Measurements from ENCODE around the gene GREB1. TPM values are rescaled to one million over a fixed set of nuclear protein-coding genes. Genes with fewer than 3 reads are reported as not detected.

GREB1 gene
- total RNA-seq, 1 experiment from 2014 or later = 16.5 TPM

- Histone ChIP-seq H3K27me3 (ENCODE audit: insufficient read depth, low read length) (no peaks in the 10 kb centered on the region), H4K8ac (replicated peaks; ENCODE audit: insufficient read length, low read depth, low read length) (no peak overlapping the region), H2BK5ac (ENCODE audit: insufficient read length, low read length) (no peak overlapping the region), H4K5ac (ENCODE audit: insufficient read length, low read depth, low read length) (no peak overlapping the region), H3K14ac (ENCODE audit: insufficient read depth, low read length) (no peak overlapping the region), H3K23me2 (ENCODE audit: insufficient read length, low read depth, low read length, poor library complexity, severe bottlenecking) (no peaks in the 10 kb centered on the region), H3K9ac (ENCODE audit: extremely low read depth, insufficient read length, low read length) (no peak overlapping the region), H2BK15ac (ENCODE audit: low read depth, low read length) (no peak overlapping the region), H3K23ac (ENCODE audit: insufficient read length, low read depth, low read length) (no peak overlapping the region), H3T11ph (ENCODE audit: low read length) (no peak overlapping the region), H2AFZ (ENCODE audit: low read length) (no peak overlapping the region), H2BK120ac (ENCODE audit: low read depth, low read length, poor library complexity, severe bottlenecking) (no peak overlapping the region), H2AK5ac (ENCODE audit: insufficient read length, low read length) (no peak overlapping the region), H4K20me1 (ENCODE audit: control insufficient read depth, insufficient read depth, insufficient read length) (no peaks in the 10 kb centered on the region), H4K91ac (ENCODE audit: insufficient read length, low read depth, low read length) (no peak overlapping the region), H3K27ac (ENCODE audit: insufficient read length, low read depth, low read length) (no peak overlapping the region), H3K4ac (ENCODE audit: low read depth, low read length) (no peak overlapping the region), H3K79me2 (ENCODE audit: insufficient read depth, low read length) (no peaks in the 10 kb centered on the region), H3K9me3 (ENCODE audit: control insufficient read depth, low read depth, low read length) (no peaks in the 10 kb centered on the region), H3K18ac (ENCODE audit: insufficient read length, low read depth, low read length) (no peak overlapping the region), H3K4me1 (ENCODE audit: insufficient read depth, low read length) (peaks cover 2% of the 10 kb centered on the region; the same call in 1 of the 2 replicates), H2BK20ac (ENCODE audit: low read depth, low read length, poor library complexity, severe bottlenecking) (no peak overlapping the region), H3K79me1 (ENCODE audit: insufficient read depth, low read depth, low read length, poor library complexity, severe bottlenecking) (no peaks in the 10 kb centered on the region), H3K4me2 (ENCODE audit: insufficient read depth, insufficient read length, low read length) (no peak overlapping the region), H3K56ac (ENCODE audit: insufficient read length, low read depth, low read length) (no peak overlapping the region), H2BK12ac (ENCODE audit: insufficient read length, low read depth, low read length) (no peak overlapping the region)
- Mint-ChIP-seq H3K27ac (0 out of 7 replicates have a peak overlapping the region, but pooled peaks of 1 of the 3 experiments have one; percentile 48), H3K9me3 (no peaks in the 10 kb centered on the region), H3K27me3 (ENCODE audit: low read depth) (no peaks in the 10 kb centered on the region), H3K4me1 (peaks cover 33 to 36% of the 10 kb centered on the region in 2 experiments), H3K4me3 (no peak overlapping the region), H3K36me3 (ENCODE audit: insufficient read depth in 1 of 3, low read depth in 3 of 3) (peaks cover 10 to 13% (median 12%) of the 10 kb centered on the region in 3 experiments; a peak in 6 of 7 replicates)
- WGBS (ENCODE audit: extremely low coverage, insufficient read length, low lambda C conversion rate) = no CpG with 5 or more reads among the region's 11 CpGs
- TF ChIP-seq, protein P1, sequence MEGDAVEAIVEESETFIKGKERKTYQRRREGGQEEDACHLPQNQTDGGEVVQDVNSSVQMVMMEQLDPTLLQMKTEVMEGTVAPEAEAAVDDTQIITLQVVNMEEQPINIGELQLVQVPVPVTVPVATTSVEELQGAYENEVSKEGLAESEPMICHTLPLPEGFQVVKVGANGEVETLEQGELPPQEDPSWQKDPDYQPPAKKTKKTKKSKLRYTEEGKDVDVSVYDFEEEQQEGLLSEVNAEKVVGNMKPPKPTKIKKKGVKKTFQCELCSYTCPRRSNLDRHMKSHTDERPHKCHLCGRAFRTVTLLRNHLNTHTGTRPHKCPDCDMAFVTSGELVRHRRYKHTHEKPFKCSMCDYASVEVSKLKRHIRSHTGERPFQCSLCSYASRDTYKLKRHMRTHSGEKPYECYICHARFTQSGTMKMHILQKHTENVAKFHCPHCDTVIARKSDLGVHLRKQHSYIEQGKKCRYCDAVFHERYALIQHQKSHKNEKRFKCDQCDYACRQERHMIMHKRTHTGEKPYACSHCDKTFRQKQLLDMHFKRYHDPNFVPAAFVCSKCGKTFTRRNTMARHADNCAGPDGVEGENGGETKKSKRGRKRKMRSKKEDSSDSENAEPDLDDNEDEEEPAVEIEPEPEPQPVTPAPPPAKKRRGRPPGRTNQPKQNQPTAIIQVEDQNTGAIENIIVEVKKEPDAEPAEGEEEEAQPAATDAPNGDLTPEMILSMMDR (conservative IDR thresholded peaks at IDR 0.05) = no peak
- DNase-seq = no peak
Measured at GRCh38 chr2:11578986-11579774, 45.3 kb downstream of the GREB1 start.
